H1 (cell line): Measurements from ENCODE around the gene SPOUT1. TPM values are rescaled to one million over a fixed set of nuclear protein-coding genes. Genes with fewer than 3 reads are reported as not detected.

Experiments
- POLR2AphosphoS5 ChIP-seq: IDR thresholded peaks from 2 replicates; pipeline ENCODE4 v1.6.1; 2011; ENCODE audit warnings: low read depth, low read length
- TAF7 ChIP-seq: optimal IDR thresholded peaks from 2 replicates; pipeline ENCODE3; 2011; ENCODE audit warnings: low read depth, mild to moderate bottlenecking, inconsistent platforms, low read length, moderate library complexity, borderline replicate concordance
- polyA plus RNA-seq, 7 experiments: library from polyadenylated mRNA; depleted of rRNA in 3 of 7; stranded (reverse) in 5 of 7; unstranded in 2 of 7; fragments of >200 nt in 5 of 7; fragments of 200-250 nt in 2 of 7; gene quantifications; 1 replicate in 5 of 7; 2 replicates in 1 of 7; 4 replicates in 1 of 7; pipeline versions ENCODE4 v1.2.1 to v1.2.3, GENCODE V29; 2011 to 2013; ENCODE audit warnings: missing spikeins in 2 of 7, mixed read lengths in 2 of 7
- total RNA-seq: library from RNA; stranded (reverse); fragmentation: NEBNext Ultra II Directional; extraction: Animal tissue kit (Norgen Biotek cat#: 25700); gene quantifications from 2 replicates; pipeline ENCODE4 v1.2.1, GENCODE V29; 2021

Gene SPOUT1
- total and polyA plus RNA-seq, 2 of the 8 experiments (the other 6 are each of a cell fraction or from before 2014, with no cell fraction given): 69.2 to 77.8 TPM

- no peak for TF ChIP-seq TAF7
- TF ChIP-seq POLR2AphosphoS5: no peak
- TF ChIP-seq, all 59 proteins: peak for 0
Observed at GRCh38 chr9:128861501-128861900, 31.9 kb upstream of the SPOUT1 start (continued).
